ENCODE measurements around the gene CAMKV. TPM values are rescaled to one million over a fixed set of nuclear protein-coding genes. Genes with fewer than 3 reads are reported as not detected.

The CAMKV gene
- polyA plus RNA-seq, 1 of the 3 experiments (the other 2 are of a cell fraction): 0.53 TPM

DNA sequence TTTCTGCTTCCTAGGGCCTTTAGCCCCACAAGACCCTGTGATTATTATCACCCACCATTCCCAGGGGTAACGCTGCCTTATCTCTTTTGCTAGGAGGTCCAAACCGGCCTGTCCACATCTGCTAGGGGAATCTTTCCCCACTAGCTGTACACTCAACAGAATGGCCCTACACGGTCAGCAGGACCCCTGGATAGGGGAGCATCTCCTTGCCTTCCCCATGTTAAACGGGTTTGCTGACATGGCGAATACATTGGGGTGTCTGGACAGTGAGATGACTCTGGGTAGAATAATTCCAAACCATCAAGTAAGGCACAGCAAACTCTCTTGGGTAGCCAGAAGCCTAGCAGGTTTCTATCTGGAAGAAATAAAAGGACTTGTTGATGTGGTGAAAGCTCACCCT is 14.0 kb downstream of the CAMKV start:
- 3% methylated on average over 5 of the region's 5 CpGs for WGBS (ENCODE audit: low lambda C conversion rate)
- POLR2A ChIA-PET: no interaction called here
- CTCF ChIA-PET: interaction anchor here (0.6 to 4.0 kb wide), 5 partner anchors 12 to 316 kb away, joined by 3 to 22 read pairs (median 3); no protein-coding TSS in a partner anchor
- Histone ChIP-seq H3K9ac (peak overlapping the region; percentile 73), H3K4me3 (ENCODE audit: low read depth in 2 of 2, low read length in 1 of 2) (peak overlapping the region; percentile 71 to 98), H3K79me2 (ENCODE audit: insufficient read depth) (peaks cover 39% of the 10 kb centered on the region), H3K36me3 (replicated peaks in 1 of 2; ENCODE audit: control insufficient read depth in 1 of 2, insufficient read depth in 2 of 2, low read length in 1 of 2) (no peaks in the 10 kb centered on the region), H3K27me3 (ENCODE audit: insufficient read depth) (no peaks in the 10 kb centered on the region), H3K9me2 (no peaks in the 10 kb centered on the region), H2AFZ (ENCODE audit: low read depth) (peak overlapping the region; percentile 85; the same call in 1 of the 2 replicates), H3K4me1 (ENCODE audit: control insufficient read depth in 1 of 2, insufficient read depth in 2 of 2, low read depth in 1 of 2, low read length in 1 of 2) (peaks cover 0 to 14% of the 10 kb centered on the region in 2 experiments; a peak in 1 of 4 replicates), H3K4me2 (peak overlapping the region; percentile 99), H3K9me3 (no peaks in the 10 kb centered on the region), H3F3A (replicated peaks; ENCODE audit: insufficient read depth) (no peaks in the 10 kb centered on the region), H3K27ac (ENCODE audit: low read depth in 2 of 2, low read length in 1 of 2) (no peak overlapping the region), H4K20me1 (ENCODE audit: insufficient read depth) (no peaks in the 10 kb centered on the region)
- TF ChIP-seq NRF1 (IDR thresholded peaks at IDR 0.05; ENCODE audit: low read depth, low read length): no peak
- TF ChIP-seq, protein P1, sequence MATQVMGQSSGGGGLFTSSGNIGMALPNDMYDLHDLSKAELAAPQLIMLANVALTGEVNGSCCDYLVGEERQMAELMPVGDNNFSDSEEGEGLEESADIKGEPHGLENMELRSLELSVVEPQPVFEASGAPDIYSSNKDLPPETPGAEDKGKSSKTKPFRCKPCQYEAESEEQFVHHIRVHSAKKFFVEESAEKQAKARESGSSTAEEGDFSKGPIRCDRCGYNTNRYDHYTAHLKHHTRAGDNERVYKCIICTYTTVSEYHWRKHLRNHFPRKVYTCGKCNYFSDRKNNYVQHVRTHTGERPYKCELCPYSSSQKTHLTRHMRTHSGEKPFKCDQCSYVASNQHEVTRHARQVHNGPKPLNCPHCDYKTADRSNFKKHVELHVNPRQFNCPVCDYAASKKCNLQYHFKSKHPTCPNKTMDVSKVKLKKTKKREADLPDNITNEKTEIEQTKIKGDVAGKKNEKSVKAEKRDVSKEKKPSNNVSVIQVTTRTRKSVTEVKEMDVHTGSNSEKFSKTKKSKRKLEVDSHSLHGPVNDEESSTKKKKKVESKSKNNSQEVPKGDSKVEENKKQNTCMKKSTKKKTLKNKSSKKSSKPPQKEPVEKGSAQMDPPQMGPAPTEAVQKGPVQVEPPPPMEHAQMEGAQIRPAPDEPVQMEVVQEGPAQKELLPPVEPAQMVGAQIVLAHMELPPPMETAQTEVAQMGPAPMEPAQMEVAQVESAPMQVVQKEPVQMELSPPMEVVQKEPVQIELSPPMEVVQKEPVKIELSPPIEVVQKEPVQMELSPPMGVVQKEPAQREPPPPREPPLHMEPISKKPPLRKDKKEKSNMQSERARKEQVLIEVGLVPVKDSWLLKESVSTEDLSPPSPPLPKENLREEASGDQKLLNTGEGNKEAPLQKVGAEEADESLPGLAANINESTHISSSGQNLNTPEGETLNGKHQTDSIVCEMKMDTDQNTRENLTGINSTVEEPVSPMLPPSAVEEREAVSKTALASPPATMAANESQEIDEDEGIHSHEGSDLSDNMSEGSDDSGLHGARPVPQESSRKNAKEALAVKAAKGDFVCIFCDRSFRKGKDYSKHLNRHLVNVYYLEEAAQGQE (IDR thresholded peaks at IDR 0.05; ENCODE audit: low read depth, low read length): no peak
- no peak for DNase-seq

DNA sequence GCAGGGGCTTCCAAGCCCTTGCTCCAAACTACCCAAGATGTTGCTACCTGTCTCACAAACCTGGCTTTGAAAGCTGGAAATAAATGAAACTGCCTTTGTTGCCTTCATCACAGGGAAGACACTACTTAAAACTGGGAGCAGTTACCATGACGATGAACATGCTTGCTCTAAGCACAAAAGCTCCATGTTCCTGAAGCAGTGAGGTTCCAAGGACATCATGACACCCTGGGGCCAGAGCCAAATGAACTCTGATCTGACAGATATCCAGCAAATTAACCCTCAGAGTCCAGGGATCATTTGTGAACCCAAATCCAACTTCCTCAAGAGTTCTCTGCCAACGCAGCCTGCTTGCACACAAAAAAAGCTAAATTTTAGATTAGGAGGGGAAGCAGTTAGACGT is 24.0 kb downstream of the CAMKV start:
- H4K20me1 ChIP-seq (ENCODE audit: insufficient read depth): no peaks in the 10 kb centered on the region
- peaks cover 5 to 25% of the 10 kb centered on the region in 2 experiments for H3K36me3 ChIP-seq (replicated peaks in 1 of 2; ENCODE audit: control insufficient read depth in 1 of 2, insufficient read depth in 2 of 2, low read length in 1 of 2)
- no peak for DNase-seq
- H3K9me3 ChIP-seq: no peaks in the 10 kb centered on the region
- ChIA-PET CTCF (interaction anchor here (0.7 to 1.1 kb wide), 3 partner anchors 38 to 53 kb away, joined by 3 read pairs; partner anchors contain the start of gene INKA1), POLR2A (no interaction called here)
- no peak overlapping the region for H3K27ac ChIP-seq (ENCODE audit: low read depth in 2 of 2, low read length in 1 of 2)
- WGBS (ENCODE audit: low lambda C conversion rate): 100% methylated on average over 3 of the region's 3 CpGs
- no peak overlapping the region for H3K4me3 ChIP-seq (ENCODE audit: low read depth in 2 of 2, low read length in 1 of 2)
- no peaks in the 10 kb centered on the region for H3F3A ChIP-seq (replicated peaks; ENCODE audit: insufficient read depth)
- H3K4me1 ChIP-seq (ENCODE audit: control insufficient read depth in 1 of 2, insufficient read depth in 2 of 2, low read depth in 1 of 2, low read length in 1 of 2): peaks cover 0 to 32% of the 10 kb centered on the region in 2 experiments; a peak in 1 of 4 replicates
- H3K9ac ChIP-seq: no peak overlapping the region
- H3K79me2 ChIP-seq (ENCODE audit: insufficient read depth): peaks cover 8% of the 10 kb centered on the region; the same call in 1 of the 2 replicates
- no peak overlapping the region for H3K4me2 ChIP-seq
- H2AFZ ChIP-seq (ENCODE audit: low read depth): no peak overlapping the region
- TF ChIP-seq NFIC (IDR thresholded peaks at IDR 0.05; ENCODE audit: borderline replicate concordance) (no peak), FOSL2 (IDR thresholded peaks at IDR 0.05; ENCODE audit: borderline replicate concordance, low read depth) (no peak), MXI1 (IDR thresholded peaks at IDR 0.05; ENCODE audit: low read depth, low read length) (no peak), RCOR1 (IDR thresholded peaks at IDR 0.05; ENCODE audit: low read length) (no peak), GATA2 (CRISPR knock-in tag; IDR thresholded peaks at IDR 0.05) (no peak), NRF1 (IDR thresholded peaks at IDR 0.05; ENCODE audit: low read depth, low read length) (no peak), MEF2A (IDR thresholded peaks at IDR 0.05; ENCODE audit: borderline replicate concordance, low read depth) (no peak)
- TF ChIP-seq, protein P1 (IDR thresholded peaks at IDR 0.05; ENCODE audit: low read depth, low read length): no peak
- H3K9me2 ChIP-seq: no peaks in the 10 kb centered on the region
- H3K27me3 ChIP-seq (ENCODE audit: insufficient read depth): no peaks in the 10 kb centered on the region
